ENCODE results near the gene SLC16A11.
"Not testable (repeated sequence)": the region's sequence is repeated elsewhere in the genome, so short reads cannot be mapped to it uniquely, and the experiment has no call there.

Gene SLC16A11

GRCh38 chr17:7063518-7064094 lies 19.7 kb upstream of the SLC16A11 start:
- no peak for DNase-seq
- in situ Hi-C loops (cut with HindIII; ENCODE audit: low pct_ligation_motif_present, low pct_unique_long_range_greater_than_20kb, low sequenced_read_pairs), result no loop called here

- in situ Hi-C loops (cut with HindIII; ENCODE audit: low pct_ligation_motif_present, low pct_unique_long_range_greater_than_20kb, low sequenced_read_pairs), result no loop called here
- DNase-seq, result peak; percentile 92
These were observed 16.4 kb upstream of the SLC16A11 start for GRCh38 chr17:7060165-7060891.

GRCh38 chr17:7058831-7059447 lies 15.0 kb upstream of the SLC16A11 start:
- in situ Hi-C loops (cut with HindIII; ENCODE audit: low pct_ligation_motif_present, low pct_unique_long_range_greater_than_20kb, low sequenced_read_pairs), result no loop called here
- no peak for DNase-seq

GRCh38 chr17:7056386-7056785 lies 12.5 kb upstream of the SLC16A11 start:
- in situ Hi-C loops (cut with HindIII; ENCODE audit: low pct_ligation_motif_present, low pct_unique_long_range_greater_than_20kb, low sequenced_read_pairs), result no loop called here
- DNase-seq, result peak; percentile 44

GRCh38 chr17:7050583-7050982 lies 6.7 kb upstream of the SLC16A11 start:
- DNase-seq; in situ Hi-C loops (cut with HindIII; ENCODE audit: low pct_ligation_motif_present, low pct_unique_long_range_greater_than_20kb, low sequenced_read_pairs): not testable (repeated sequence)

GRCh38 chr17:7048968-7049367 lies 5.1 kb upstream of the SLC16A11 start:
- no peak for DNase-seq
- in situ Hi-C loops (cut with HindIII; ENCODE audit: low pct_ligation_motif_present, low pct_unique_long_range_greater_than_20kb, low sequenced_read_pairs), result no loop called here

GRCh38 chr17:7047566-7047965 lies 3.7 kb upstream of the SLC16A11 start:
- no peak for DNase-seq
- in situ Hi-C loops (cut with HindIII; ENCODE audit: low pct_ligation_motif_present, low pct_unique_long_range_greater_than_20kb, low sequenced_read_pairs), result no loop called here

- DNase-seq; in situ Hi-C loops (cut with HindIII; ENCODE audit: low pct_ligation_motif_present, low pct_unique_long_range_greater_than_20kb, low sequenced_read_pairs): not testable (repeated sequence)
These were observed 3.0 kb upstream of the SLC16A11 start for GRCh38 chr17:7046725-7047397.

- in situ Hi-C loops (cut with HindIII; ENCODE audit: low pct_ligation_motif_present, low pct_unique_long_range_greater_than_20kb, low sequenced_read_pairs), result no loop called here
- DNase-seq, result no peak
These were observed 2.3 kb upstream of the SLC16A11 start for GRCh38 chr17:7046127-7046724.

GRCh38 chr17:7045492-7046126 lies 1.7 kb upstream of the SLC16A11 start:
- in situ Hi-C loops (cut with HindIII; ENCODE audit: low pct_ligation_motif_present, low pct_unique_long_range_greater_than_20kb, low sequenced_read_pairs), result no loop called here
- peak; percentile 87 for DNase-seq

- in situ Hi-C loops (cut with HindIII; ENCODE audit: low pct_ligation_motif_present, low pct_unique_long_range_greater_than_20kb, low sequenced_read_pairs), result no loop called here
- DNase-seq, result no peak
These were observed 753 bp downstream of the SLC16A11 start for GRCh38 chr17:7043182-7043496.

- DNase-seq, result no peak
- in situ Hi-C loops (cut with HindIII; ENCODE audit: low pct_ligation_motif_present, low pct_unique_long_range_greater_than_20kb, low sequenced_read_pairs), result no loop called here
These were observed 1.3 kb downstream of the SLC16A11 start for GRCh38 chr17:7042501-7043181.

GRCh38 chr17:7041607-7042500 lies 2.0 kb downstream of the SLC16A11 start:
- in situ Hi-C loops (cut with HindIII; ENCODE audit: low pct_ligation_motif_present, low pct_unique_long_range_greater_than_20kb, low sequenced_read_pairs), result no loop called here
- no peak for DNase-seq

- no peak for DNase-seq
- in situ Hi-C loops (cut with HindIII; ENCODE audit: low pct_ligation_motif_present, low pct_unique_long_range_greater_than_20kb, low sequenced_read_pairs), result no loop called here
These were observed 4.1 kb downstream of the SLC16A11 start for GRCh38 chr17:7039832-7040231.

GRCh38 chr17:7038025-7038862 lies 5.6 kb downstream of the SLC16A11 start:
- in situ Hi-C loops (cut with HindIII; ENCODE audit: low pct_ligation_motif_present, low pct_unique_long_range_greater_than_20kb, low sequenced_read_pairs), result no loop called here
- DNase-seq, result no peak

- in situ Hi-C loops (cut with HindIII; ENCODE audit: low pct_ligation_motif_present, low pct_unique_long_range_greater_than_20kb, low sequenced_read_pairs), result no loop called here
- peak; percentile 99 for DNase-seq
These were observed 8.1 kb downstream of the SLC16A11 start, which contains the start of gene SLC16A13 for GRCh38 chr17:7035591-7036368. TSS of gene SLC16A13 (plus strand) at chr17:7036015. CDS start at chr17:7036383, 368 bp downstream.
